HepG2 (cell line): ENCODE results near the gene POLR3K. TPM values are rescaled to one million over a fixed set of nuclear protein-coding genes. Genes with fewer than 3 reads are reported as not detected.

Experiments
- ATAC-seq: fragments of 200-7000 bp; cut with Tn5 transposase; 3 replicates; pipeline ENCODE4 v1.9.1; 2020; ENCODE audit warnings: mild to moderate bottlenecking, moderate library complexity
- BruUV-seq: library from RNA; stranded (reverse); fragments of 400-500 nt; replicated peaks from 2 replicates; lab custom pipeline; 2021; lab: Mats Ljungman, UMichigan
- CTCF ChIA-PET: fragments of 300-600 bp; formaldehyde crosslinking; extraction: SDS; loops from one replicate; lab custom pipeline; 2021; ENCODE audit warnings: low total read pairs, inconsistent platforms, low intra/inter-chr PET ratio; lab: Yijun Ruan, JAX
- POLR2A ChIA-PET: fragments of 350-600 bp; sonication (Branson Sonifier 250); formaldehyde crosslinking; loops from one replicate; lab custom pipeline; 2020; ENCODE audit warnings: antibody characterized with exemption, inconsistent platforms; lab: Yijun Ruan, JAX
- DNase-seq: peaks from one replicate; pipeline ENCODE4 v3.0.0-alpha.2; 2015; ENCODE audit warnings: low spot score
- FAIRE-seq: peaks from 3 replicates; lab custom pipeline; 2011; peaks lifted over from hg19 to GRCh38; lab: Jason Lieb, UNC
- H2AFZ ChIP-seq: one replicate; pipeline ENCODE4 v1.6.1; 2011; ENCODE audit warnings: low read length, inconsistent platforms
- H3K27ac ChIP-seq: fragments of 300-600 bp; 3 replicates; pipeline ENCODE4 v1.8.0; 2011; ENCODE audit warnings: mixed run types, mild to moderate bottlenecking, mixed read lengths, low read length, inconsistent platforms; ENCODE audit not compliant: insufficient read depth; ENCODE audit errors: extremely low read length
- H3K27me3 ChIP-seq, 2 experiments: fragments of 200-600 bp in 1 of 2; 2 replicates in 1 of 2; 3 replicates in 1 of 2; pipeline versions ENCODE4 v1.6.0 to v1.8.0; 2011; ENCODE audit warnings: low read length in 2 of 2, mild to moderate bottlenecking in 2 of 2, moderate library complexity in 2 of 2, inconsistent platforms in 1 of 2; ENCODE audit not compliant: insufficient read depth in 2 of 2, control insufficient read depth in 1 of 2
- H3K36me3 ChIP-seq, 2 experiments: fragments of 200-600 bp in 1 of 2; replicated peaks in 1 of 2; 2 replicates in 1 of 2; 3 replicates in 1 of 2; pipeline versions ENCODE4 v1.5.1 to v1.8.0; 2011; ENCODE audit warnings: low read length in 2 of 2, inconsistent platforms in 1 of 2; ENCODE audit not compliant: insufficient read depth in 2 of 2, control insufficient read depth in 1 of 2
- H3K4me1 ChIP-seq: 2 replicates; pipeline ENCODE4 v1.5.1; 2012; ENCODE audit warnings: low read length, inconsistent platforms; ENCODE audit not compliant: insufficient read depth
- H3K4me2 ChIP-seq: 2 replicates; pipeline ENCODE4 v1.6.0; 2011; ENCODE audit warnings: low read depth, low read length, inconsistent platforms
- H3K4me3 ChIP-seq, 3 experiments: fragments of 200-600 bp in 1 of 3; sonication (generic), shearing (Covaris generic) in 1 of 3; replicated peaks in 1 of 3; 2 replicates each; pipeline ENCODE4 v1.5.1; 2011 to 2016; ENCODE audit warnings: low read length in 3 of 3, inconsistent platforms in 2 of 3, low read depth in 2 of 3, mild to moderate bottlenecking in 2 of 3, control low read depth in 1 of 3, mixed read lengths in 1 of 3; ENCODE audit not compliant: insufficient read depth in 1 of 3
- H3K79me2 ChIP-seq: one replicate; pipeline ENCODE4 v1.6.1; 2011; ENCODE audit warnings: low read length, inconsistent platforms; ENCODE audit not compliant: insufficient read depth
- H3K9ac ChIP-seq: 2 replicates; pipeline ENCODE4 v1.6.0; 2011; ENCODE audit warnings: mild to moderate bottlenecking, low read depth, low read length, inconsistent platforms; ENCODE audit not compliant: insufficient read depth
- H3K9me3 ChIP-seq: 2 replicates; pipeline ENCODE4 v1.5.1; 2012; ENCODE audit warnings: mild to moderate bottlenecking, low read length
- H4K20me1 ChIP-seq: 2 replicates; pipeline ENCODE4 v1.6.0; 2011; ENCODE audit warnings: inconsistent platforms, mild to moderate bottlenecking, low read length, moderate library complexity; ENCODE audit not compliant: insufficient read depth
- ARID3A ChIP-seq: IDR thresholded peaks from 2 replicates; pipeline ENCODE4 v1.6.1; 2012; ENCODE audit warnings: low read depth, low read length, improper control_type of control experiment
- ERF ChIP-seq: IDR thresholded peaks from 2 replicates; pipeline ENCODE4 v1.6.1; 2018; ENCODE audit warnings: missing biosample characterization, missing genetic modification reagents
- MAFK ChIP-seq, 2 experiments: IDR thresholded peaks in 1 of 2; conservative IDR thresholded peaks in 1 of 2; 2 replicates each; pipeline ENCODE4 v1.6.1; 2011; ENCODE audit warnings: improper control_type of control experiment in 2 of 2, low read length in 2 of 2
- ZSCAN20 ChIP-seq: sonication (generic); formaldehyde crosslinking; IDR thresholded peaks from 2 replicates; pipeline ENCODE4 v1.4.0; 2020; ENCODE audit warnings: missing genetic modification reagents, mild to moderate bottlenecking, borderline replicate concordance
- WGBS: methylation state at CpG from one replicate; pipeline ENCODE4 v1.1.6; 2017; ENCODE audit warnings: low lambda C conversion rate; 5-methylcytosine and 5-hydroxymethylcytosine counted together
- in situ Hi-C: cut with HindIII; loops from 2 replicates; pipeline ENCODE4 v1.10.0; 2017; ENCODE audit warnings: low pct_unique_long_range_greater_than_20kb; ENCODE audit not compliant: extremely low pct_ligation_motif_present
- intact Hi-C: fragments of 100-400 bp; cut with micrococcal nuclease; formaldehyde crosslinking; loops from one replicate; pipeline ENCODE4 v1.10.0; 2022; ENCODE audit not compliant: unreplicated experiment
- polyA plus RNA-seq, 8 experiments: library from polyadenylated mRNA; depleted of rRNA in 3 of 8; stranded (reverse) in 7 of 8; unstranded in 1 of 8; fragments of >200 nt; fragmentation: Illumina TruSeq in 4 of 8; extraction: Trizol in 4 of 8; gene quantifications; 2 replicates each; pipeline versions ENCODE4 v1.2.1 to v1.2.3, GENCODE V29; 2011 to 2016; ENCODE audit warnings: low read depth in 4 of 8, missing spikeins in 1 of 8, mixed read lengths in 1 of 8; ENCODE audit not compliant: insufficient read depth in 1 of 8
- total RNA-seq, 5 experiments: library from RNA; depleted of rRNA; stranded (reverse); fragments of >200 nt; fragmentation: Illumina TruSeq; extraction: Trizol; gene quantifications; 2 replicates each; pipeline ENCODE4 v1.2.3, GENCODE V29; 2016; ENCODE audit warnings: low read depth in 1 of 5
- TF ChIP-seq, protein P1 (sequence below): sonication (generic); formaldehyde crosslinking; IDR thresholded peaks from 2 replicates; pipeline ENCODE4 v1.8.0; 2022; ENCODE audit warnings: mild to moderate bottlenecking, missing genetic modification reagents, borderline replicate concordance

The POLR3K gene
- total and polyA plus RNA-seq, 2 of the 13 experiments (the other 11 are each of a cell fraction or from before 2014, with no cell fraction given): 14.8 to 18.8 TPM

DNA sequence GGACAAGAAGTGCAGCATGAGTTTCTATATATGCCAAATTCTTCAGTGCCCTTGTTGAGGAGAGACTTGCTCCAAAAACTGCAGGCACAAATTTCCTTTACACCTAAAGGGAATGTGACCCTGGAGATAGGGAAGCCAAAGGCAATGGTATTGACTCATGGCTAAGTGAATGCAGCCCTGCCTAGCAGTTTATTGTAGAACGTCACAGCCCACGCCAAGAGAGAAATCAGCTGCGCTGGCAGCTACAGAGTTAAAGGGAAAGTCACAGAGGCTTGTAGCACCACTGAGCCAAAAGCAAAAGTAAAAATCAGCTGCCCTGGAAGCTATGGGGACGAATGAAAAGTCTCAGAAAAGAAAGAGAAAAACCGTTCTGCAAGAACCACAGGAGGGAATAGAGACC lies 10.1 kb downstream of the POLR3K start:
- DNase-seq: no peak
- POLR2A ChIA-PET: no interaction called here
- in situ Hi-C loops (no loop called here), intact Hi-C loops (no loop called here)
- no peaks in the 10 kb centered on the region for H4K20me1 ChIP-seq
- H3K4me2 ChIP-seq: no peak overlapping the region
- TF ChIP-seq ERF (CRISPR knock-in tag) (no peak), ZSCAN20 (CRISPR knock-in tag) (no peak), ARID3A (no peak), MAFK (conservative IDR thresholded peaks at IDR 0.05 in 1 of 2, IDR thresholded peaks at IDR 0.05 in 1 of 2; ENCODE audit: low read length in 2 of 2) (no peak)
- TF ChIP-seq, protein P1, sequence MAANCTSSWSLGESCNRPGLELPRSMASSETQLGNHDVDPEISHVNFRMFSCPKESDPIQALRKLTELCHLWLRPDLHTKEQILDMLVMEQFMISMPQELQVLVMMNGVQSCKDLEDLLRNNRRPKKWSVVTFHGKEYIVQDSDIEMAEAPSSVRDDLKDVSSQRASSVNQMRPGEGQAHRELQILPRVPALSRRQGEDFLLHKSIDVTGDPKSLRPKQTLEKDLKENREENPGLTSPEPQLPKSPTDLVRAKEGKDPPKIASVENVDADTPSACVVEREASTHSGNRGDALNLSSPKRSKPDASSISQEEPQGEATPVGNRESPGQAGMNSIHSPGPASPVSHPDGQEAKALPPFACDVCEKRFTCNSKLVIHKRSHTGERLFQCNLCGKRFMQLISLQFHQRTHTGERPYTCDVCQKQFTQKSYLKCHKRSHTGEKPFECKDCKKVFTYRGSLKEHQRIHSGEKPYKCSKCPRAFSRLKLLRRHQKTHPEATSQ: no peak
- peaks cover 5 to 21% of the 10 kb centered on the region in 2 experiments; a peak in 3 of 5 replicates for H3K36me3 ChIP-seq
- no TSS peak for BruUV-seq
- CTCF ChIA-PET: no interaction called here
- H2AFZ ChIP-seq: no peak overlapping the region
- no peak overlapping the region for H3K9ac ChIP-seq
- peaks cover 30% of the 10 kb centered on the region for H3K4me1 ChIP-seq
- no peak overlapping the region for H3K4me3 ChIP-seq
- no peak for FAIRE-seq
- H3K27ac ChIP-seq: no peak overlapping the region
- H3K79me2 ChIP-seq: no peaks in the 10 kb centered on the region
- 85% methylated on average over 5 of the region's 5 CpGs for WGBS
- no peak for ATAC-seq
- no peaks in the 10 kb centered on the region for H3K9me3 ChIP-seq
- H3K27me3 ChIP-seq: no peaks in the 10 kb centered on the region
